SK-N-SH treated with all-trans-retinoic acid at 6 μM for 48 hours (cell line): ENCODE measurements around the gene BICC1.

Experiments used
- ATAC-seq: fragments of 200-7000 bp; cut with Tn5 transposase; 3 replicates; pipeline ENCODE4 v1.9.1; 2020; ENCODE audit warnings: mild to moderate bottlenecking, moderate library complexity
- ARNTL ChIP-seq: fragments of 450-650 bp; formaldehyde crosslinking; IDR thresholded peaks from 2 replicates; pipeline ENCODE4 v1.5.0; 2020; ENCODE audit warnings: low read depth, mild to moderate bottlenecking, moderate library complexity, borderline replicate concordance
- BACH2 ChIP-seq: fragments of 250-450 bp; sonication (Bioruptor Pico); IDR thresholded peaks from 2 replicates; pipeline ENCODE4 v1.9.0; 2021; ENCODE audit warnings: mild to moderate bottlenecking, borderline replicate concordance
- CSRNP3 ChIP-seq: fragments of 250-450 bp; sonication (Bioruptor Pico); IDR thresholded peaks from 2 replicates; pipeline ENCODE4 v1.5.1; 2021; ENCODE audit warnings: mild to moderate bottlenecking, moderate library complexity
- ESRRG ChIP-seq: fragments of 250-450 bp; sonication (Bioruptor Pico); IDR thresholded peaks from 2 replicates; pipeline ENCODE4 v1.6.1; 2021; ENCODE audit warnings: mild to moderate bottlenecking
- GLIS3 ChIP-seq: fragments of 250-450 bp; sonication (Bioruptor Pico); IDR thresholded peaks from 2 replicates; pipeline ENCODE4 v1.5.0; 2020; ENCODE audit warnings: mild to moderate bottlenecking, moderate library complexity
- ISL1 ChIP-seq: fragments of 250-450 bp; sonication (Bioruptor Pico); IDR thresholded peaks from 2 replicates; pipeline ENCODE4 v2.1.2; 2022; ENCODE audit warnings: mild to moderate bottlenecking, moderate library complexity
- OSR1 ChIP-seq: fragments of 250-450 bp; sonication (Bioruptor Pico); IDR thresholded peaks from 2 replicates; pipeline ENCODE4 v1.8.0; 2022; ENCODE audit warnings: moderate library complexity, mild to moderate bottlenecking, inconsistent platforms
- PATZ1 ChIP-seq: fragments of 250-450 bp; sonication (Bioruptor Pico); IDR thresholded peaks from 2 replicates; pipeline ENCODE4 v1.8.0; 2020; ENCODE audit warnings: mild to moderate bottlenecking, moderate library complexity, borderline replicate concordance
- POU6F1 ChIP-seq: fragments of 250-450 bp; sonication (Bioruptor Pico); IDR thresholded peaks from 2 replicates; pipeline ENCODE4 v1.8.0; 2021; ENCODE audit warnings: low read depth, mild to moderate bottlenecking, moderate library complexity, borderline replicate concordance
- RARB ChIP-seq: fragments of 250-450 bp; sonication (Bioruptor Pico); IDR thresholded peaks from 2 replicates; pipeline ENCODE4 v1.8.0; 2021; ENCODE audit warnings: mild to moderate bottlenecking, moderate library complexity
- SNAI2 ChIP-seq: fragments of 250-450 bp; sonication (Bioruptor Pico); IDR thresholded peaks from 2 replicates; pipeline ENCODE4 v1.5.0; 2020; ENCODE audit warnings: mild to moderate bottlenecking, moderate library complexity
- TCF4 ChIP-seq: fragments of 250-450 bp; sonication (Bioruptor Pico); IDR thresholded peaks from 2 replicates; pipeline ENCODE4 v1.8.0; 2021; ENCODE audit warnings: mild to moderate bottlenecking, moderate library complexity, borderline replicate concordance
- ZFP3 ChIP-seq: fragments of 250-450 bp; sonication (Bioruptor Pico); IDR thresholded peaks from 2 replicates; pipeline ENCODE4 v1.5.0; 2020; ENCODE audit warnings: mild to moderate bottlenecking, moderate library complexity
- ZFP30 ChIP-seq: fragments of 450-650 bp; formaldehyde crosslinking; IDR thresholded peaks from 2 replicates; pipeline ENCODE4 v1.5.0; 2022; ENCODE audit warnings: mild to moderate bottlenecking, moderate library complexity
- ZNF70 ChIP-seq: fragments of 450-650 bp; formaldehyde crosslinking; IDR thresholded peaks from 2 replicates; pipeline ENCODE4 v1.5.0; 2020; ENCODE audit warnings: mild to moderate bottlenecking, moderate library complexity
- ZNF8 ChIP-seq: fragments of 450-650 bp; formaldehyde crosslinking; IDR thresholded peaks from 2 replicates; pipeline ENCODE4 v1.5.0; 2020; ENCODE audit warnings: mild to moderate bottlenecking, moderate library complexity
- TF ChIP-seq, protein P1 (sequence below): fragments of 250-450 bp; sonication (Bioruptor Pico); IDR thresholded peaks from 2 replicates; pipeline ENCODE4 v1.5.0; 2020; ENCODE audit warnings: mild to moderate bottlenecking, moderate library complexity
- TF ChIP-seq, protein P2 (sequence below): fragments of 250-450 bp; sonication (Bioruptor Pico); IDR thresholded peaks from 2 replicates; pipeline ENCODE4 v1.5.1; 2020; ENCODE audit warnings: low read depth, mild to moderate bottlenecking, moderate library complexity

Gene BICC1

GRCh38 chr10:58734664-58735063 is 222.0 kb downstream of the BICC1 start:
- TF ChIP-seq ZFP30 (no peak), GLIS3 (CRISPR knock-in tag) (no peak), TCF4 (CRISPR knock-in tag) (no peak), SNAI2 (CRISPR knock-in tag) (no peak), ESRRG (no peak), ZNF70 (CRISPR knock-in tag) (no peak), ZFP3 (no peak)
- TF ChIP-seq, all 23 proteins: peak for 0
- no peak for ATAC-seq

GRCh38 chr10:58735087-58735486 is 222.4 kb downstream of the BICC1 start:
- no peak for ATAC-seq
- no peak for TF ChIP-seq CSRNP3 (CRISPR knock-in tag)

GRCh38 chr10:58740620-58741369 is 228.1 kb downstream of the BICC1 start:
- no peak for TF ChIP-seq RARB (CRISPR knock-in tag)
- no peak for TF ChIP-seq OSR1 (CRISPR knock-in tag)
- TF ChIP-seq ZFP3: no peak
- TF ChIP-seq ARNTL (CRISPR knock-in tag): no peak
- TF ChIP-seq BACH2: no peak
- no peak for TF ChIP-seq POU6F1 (CRISPR knock-in tag)
- no peak for TF ChIP-seq ISL1 (CRISPR knock-in tag)
- TF ChIP-seq GLIS3 (CRISPR knock-in tag): no peak
- TF ChIP-seq, protein P1, sequence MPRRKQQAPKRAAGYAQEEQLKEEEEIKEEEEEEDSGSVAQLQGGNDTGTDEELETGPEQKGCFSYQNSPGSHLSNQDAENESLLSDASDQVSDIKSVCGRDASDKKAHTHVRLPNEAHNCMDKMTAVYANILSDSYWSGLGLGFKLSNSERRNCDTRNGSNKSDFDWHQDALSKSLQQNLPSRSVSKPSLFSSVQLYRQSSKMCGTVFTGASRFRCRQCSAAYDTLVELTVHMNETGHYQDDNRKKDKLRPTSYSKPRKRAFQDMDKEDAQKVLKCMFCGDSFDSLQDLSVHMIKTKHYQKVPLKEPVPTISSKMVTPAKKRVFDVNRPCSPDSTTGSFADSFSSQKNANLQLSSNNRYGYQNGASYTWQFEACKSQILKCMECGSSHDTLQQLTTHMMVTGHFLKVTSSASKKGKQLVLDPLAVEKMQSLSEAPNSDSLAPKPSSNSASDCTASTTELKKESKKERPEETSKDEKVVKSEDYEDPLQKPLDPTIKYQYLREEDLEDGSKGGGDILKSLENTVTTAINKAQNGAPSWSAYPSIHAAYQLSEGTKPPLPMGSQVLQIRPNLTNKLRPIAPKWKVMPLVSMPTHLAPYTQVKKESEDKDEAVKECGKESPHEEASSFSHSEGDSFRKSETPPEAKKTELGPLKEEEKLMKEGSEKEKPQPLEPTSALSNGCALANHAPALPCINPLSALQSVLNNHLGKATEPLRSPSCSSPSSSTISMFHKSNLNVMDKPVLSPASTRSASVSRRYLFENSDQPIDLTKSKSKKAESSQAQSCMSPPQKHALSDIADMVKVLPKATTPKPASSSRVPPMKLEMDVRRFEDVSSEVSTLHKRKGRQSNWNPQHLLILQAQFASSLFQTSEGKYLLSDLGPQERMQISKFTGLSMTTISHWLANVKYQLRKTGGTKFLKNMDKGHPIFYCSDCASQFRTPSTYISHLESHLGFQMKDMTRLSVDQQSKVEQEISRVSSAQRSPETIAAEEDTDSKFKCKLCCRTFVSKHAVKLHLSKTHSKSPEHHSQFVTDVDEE (CRISPR knock-in tag): no peak
- TF ChIP-seq, protein P2, sequence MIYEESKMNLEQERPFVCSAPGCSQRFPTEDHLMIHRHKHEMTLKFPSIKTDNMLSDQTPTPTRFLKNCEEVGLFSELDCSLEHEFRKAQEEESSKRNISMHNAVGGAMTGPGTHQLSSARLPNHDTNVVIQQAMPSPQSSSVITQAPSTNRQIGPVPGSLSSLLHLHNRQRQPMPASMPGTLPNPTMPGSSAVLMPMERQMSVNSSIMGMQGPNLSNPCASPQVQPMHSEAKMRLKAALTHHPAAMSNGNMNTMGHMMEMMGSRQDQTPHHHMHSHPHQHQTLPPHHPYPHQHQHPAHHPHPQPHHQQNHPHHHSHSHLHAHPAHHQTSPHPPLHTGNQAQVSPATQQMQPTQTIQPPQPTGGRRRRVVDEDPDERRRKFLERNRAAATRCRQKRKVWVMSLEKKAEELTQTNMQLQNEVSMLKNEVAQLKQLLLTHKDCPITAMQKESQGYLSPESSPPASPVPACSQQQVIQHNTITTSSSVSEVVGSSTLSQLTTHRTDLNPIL (CRISPR knock-in tag): no peak
- TF ChIP-seq TCF4 (CRISPR knock-in tag): no peak
- TF ChIP-seq ZNF70 (CRISPR knock-in tag): no peak
- TF ChIP-seq ESRRG: no peak
- no peak for TF ChIP-seq CSRNP3 (CRISPR knock-in tag)
- TF ChIP-seq SNAI2 (CRISPR knock-in tag): no peak
- no peak for TF ChIP-seq ZFP30
- no peak for TF ChIP-seq PATZ1 (CRISPR knock-in tag)
- no peak for TF ChIP-seq ZNF8

More at GRCh38 chr10:58740620-58741369, 228.1 kb downstream of the BICC1 start:
- no peak for ATAC-seq
